Astrocyte of the spinal cord (primary cell): ENCODE measurements around the gene FRMD4A.

Experiments
- DNase-seq: peaks from one replicate; pipeline ENCODE4 v3.0.0; 2011; ENCODE audit warnings: low read depth, low spot score
- H3K4me3 ChIP-seq: 2 replicates; pipeline ENCODE4 v1.5.1; 2011; ENCODE audit warnings: low read depth, mild to moderate bottlenecking, low read length, moderate library complexity
- in situ Hi-C: cut with HindIII; loops from 2 replicates; pipeline ENCODE4 v1.10.0; 2017; ENCODE audit warnings: low sequenced_read_pairs
- TF ChIP-seq, protein P1 (sequence below): IDR thresholded peaks from 2 replicates; pipeline ENCODE4 v1.5.1; 2012; ENCODE audit warnings: low read depth, mild to moderate bottlenecking, low read length, inconsistent platforms

Gene FRMD4A

DNA sequence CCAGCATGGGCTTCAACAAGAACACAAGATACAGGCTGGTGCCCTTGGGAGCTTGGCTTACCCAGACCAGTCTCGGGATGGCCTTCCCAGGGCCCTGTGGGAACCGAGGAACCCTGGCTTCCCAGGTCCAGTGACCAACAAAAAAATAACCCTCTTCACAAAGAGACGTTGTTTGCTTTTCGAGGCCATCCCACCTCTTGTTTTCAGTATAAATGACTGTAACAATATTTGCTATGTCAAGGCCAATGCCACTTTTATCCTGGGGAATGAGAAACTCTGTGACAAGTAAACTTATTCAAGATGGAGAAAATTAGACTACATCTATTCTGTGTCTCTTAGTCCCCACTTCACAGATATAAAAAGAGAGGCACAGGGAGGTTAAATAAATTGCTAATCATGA is 605.1 kb downstream of the FRMD4A start:
- in situ Hi-C loops, result no loop called here
- TF ChIP-seq, protein P1, sequence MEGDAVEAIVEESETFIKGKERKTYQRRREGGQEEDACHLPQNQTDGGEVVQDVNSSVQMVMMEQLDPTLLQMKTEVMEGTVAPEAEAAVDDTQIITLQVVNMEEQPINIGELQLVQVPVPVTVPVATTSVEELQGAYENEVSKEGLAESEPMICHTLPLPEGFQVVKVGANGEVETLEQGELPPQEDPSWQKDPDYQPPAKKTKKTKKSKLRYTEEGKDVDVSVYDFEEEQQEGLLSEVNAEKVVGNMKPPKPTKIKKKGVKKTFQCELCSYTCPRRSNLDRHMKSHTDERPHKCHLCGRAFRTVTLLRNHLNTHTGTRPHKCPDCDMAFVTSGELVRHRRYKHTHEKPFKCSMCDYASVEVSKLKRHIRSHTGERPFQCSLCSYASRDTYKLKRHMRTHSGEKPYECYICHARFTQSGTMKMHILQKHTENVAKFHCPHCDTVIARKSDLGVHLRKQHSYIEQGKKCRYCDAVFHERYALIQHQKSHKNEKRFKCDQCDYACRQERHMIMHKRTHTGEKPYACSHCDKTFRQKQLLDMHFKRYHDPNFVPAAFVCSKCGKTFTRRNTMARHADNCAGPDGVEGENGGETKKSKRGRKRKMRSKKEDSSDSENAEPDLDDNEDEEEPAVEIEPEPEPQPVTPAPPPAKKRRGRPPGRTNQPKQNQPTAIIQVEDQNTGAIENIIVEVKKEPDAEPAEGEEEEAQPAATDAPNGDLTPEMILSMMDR, result no peak
- DNase-seq, result no peak
- no peak overlapping the region for H3K4me3 ChIP-seq

DNA sequence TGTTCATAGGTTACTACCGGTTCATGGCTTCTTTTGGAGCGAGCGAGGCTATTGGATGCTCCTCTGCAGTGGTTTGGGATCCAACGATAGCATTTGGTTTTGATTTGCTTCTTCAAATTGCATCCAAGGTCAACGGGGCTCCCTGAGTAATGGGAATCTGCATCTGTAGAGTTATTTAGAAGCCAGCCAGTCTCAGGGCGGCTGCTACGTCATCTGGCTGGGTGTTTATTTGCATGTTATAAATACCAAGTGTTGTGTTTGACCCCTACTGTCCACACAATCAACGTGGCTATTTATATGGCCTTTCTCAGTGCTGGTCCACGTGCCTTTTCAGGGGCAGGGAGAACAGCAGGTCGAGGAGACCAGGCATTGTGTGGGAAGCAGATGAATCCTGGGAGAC is 606.2 kb downstream of the FRMD4A start:
- in situ Hi-C loops, result no loop called here
- H3K4me3 ChIP-seq, result no peak overlapping the region
- TF ChIP-seq, protein P1, result no peak
- no peak for DNase-seq

DNA sequence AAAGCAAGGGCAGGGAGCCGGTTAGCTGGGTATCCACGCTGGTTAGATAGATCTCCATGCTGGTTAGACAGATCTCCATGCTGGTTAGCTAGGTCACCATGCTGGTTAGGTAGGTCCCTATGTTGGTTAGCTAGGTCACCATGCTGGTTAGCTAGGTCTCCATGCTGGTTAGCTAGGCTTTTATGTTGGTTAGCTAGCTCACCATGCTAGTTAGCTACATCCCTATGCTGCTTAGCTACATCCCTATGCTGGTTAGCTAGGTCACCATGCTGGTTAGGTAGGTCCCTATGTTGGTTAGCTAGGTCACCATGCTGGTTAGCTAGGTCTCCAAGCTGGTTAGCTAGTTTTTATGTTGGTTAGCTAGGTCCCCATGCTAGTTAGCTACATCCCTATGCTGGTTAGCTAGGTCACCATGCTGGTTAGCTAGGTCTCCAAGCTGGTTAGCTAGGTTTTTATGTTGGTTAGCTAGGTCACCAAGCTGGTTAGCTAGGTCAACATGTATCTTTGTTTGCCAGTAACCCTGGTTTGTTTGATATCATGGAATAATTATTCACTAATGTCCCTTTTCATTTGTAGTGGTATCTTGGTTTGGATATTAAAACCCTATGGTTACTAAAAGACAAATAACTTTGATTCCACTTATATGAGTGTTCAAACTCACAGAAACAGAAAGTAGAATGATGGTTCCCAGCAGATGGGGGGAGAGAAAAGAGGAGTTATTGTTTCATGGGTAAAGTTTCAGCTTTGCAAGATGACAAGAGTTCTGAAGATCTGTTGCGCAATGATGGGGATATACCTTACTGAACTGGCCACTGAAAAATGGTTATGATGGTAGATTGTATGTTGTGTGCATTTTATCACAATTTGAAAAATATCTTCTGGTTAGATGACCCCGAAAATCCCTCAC is 607.7 kb downstream of the FRMD4A start:
- in situ Hi-C loops, result no loop called here
- TF ChIP-seq, protein P1, result no peak
- H3K4me3 ChIP-seq, result no peak overlapping the region
- no peak for DNase-seq

DNA sequence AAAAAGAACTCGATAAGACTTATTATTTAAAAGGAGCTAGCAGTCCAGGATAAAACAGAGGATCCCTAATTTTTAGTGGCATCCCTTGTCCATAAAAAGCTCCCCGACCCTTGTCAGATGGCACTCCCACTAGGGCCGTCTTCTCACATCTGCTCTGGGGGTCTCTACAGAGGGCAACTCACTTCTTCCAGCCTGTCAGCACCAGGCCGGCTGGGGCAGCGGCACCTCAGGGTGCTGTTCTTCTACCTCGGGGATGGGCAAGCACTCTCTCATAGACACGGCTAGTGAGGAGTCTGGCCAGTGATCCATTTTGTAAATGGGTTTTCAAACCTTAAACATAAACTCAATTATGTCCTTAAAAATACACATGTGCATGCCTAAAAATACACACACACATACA is 609.2 kb downstream of the FRMD4A start:
- TF ChIP-seq, protein P1, result no peak
- in situ Hi-C loops, result no loop called here

GRCh38 chr10:13720699-13721098 is 610.0 kb downstream of the FRMD4A start:
- no peak for DNase-seq
- TF ChIP-seq, protein P1, result no peak
- in situ Hi-C loops, result no loop called here
- no peak overlapping the region for H3K4me3 ChIP-seq

More for the DNA sequence above, 609.2 kb downstream of the FRMD4A start:
- H3K4me3 ChIP-seq, result no peak overlapping the region
- DNase-seq, result no peak

GRCh38 chr10:13719425-13719824 is 611.3 kb downstream of the FRMD4A start:
- no peak for DNase-seq
- in situ Hi-C loops, result no loop called here
- no peak overlapping the region for H3K4me3 ChIP-seq
- TF ChIP-seq, protein P1, result no peak
